ENCODE results near the gene ZRSR2. TPM values are rescaled to one million over a fixed set of nuclear protein-coding genes. Genes with fewer than 3 reads are reported as not detected.

Gene ZRSR2
- total and polyA plus RNA-seq, 9 of the 15 experiments (the other 6 are each of a cell fraction or from before 2014, with no cell fraction given) = 3.5 to 19.5 (median 8.6) TPM

GRCh38 chrX:15797707-15798106, 7.4 kb downstream of the ZRSR2 start:
- intact Hi-C loops (cut with micrococcal nuclease) = no loop called here
- POLR2A ChIA-PET = no interaction called here
- in situ Hi-C loops (cut with MboI) = no loop called here
- H3K4me1 ChIP-seq (replicated peaks in 1 of 2; ENCODE audit: control insufficient read depth in 2 of 2, insufficient read depth in 2 of 2, low read length in 2 of 2) = no peaks in the 10 kb centered on the region
- no peaks in the 10 kb centered on the region for H3K9me3 ChIP-seq (replicated peaks; ENCODE audit: control insufficient read depth, insufficient read depth, low read depth, low read length)
- no peaks in the 10 kb centered on the region for H3K9me1 ChIP-seq (ENCODE audit: control insufficient read depth, insufficient read depth, low read length)
- no peak for TF ChIP-seq CHD2 (IDR thresholded peaks at IDR 0.05; ENCODE audit: low read depth, low read length)
- TF ChIP-seq ZBTB11 (CRISPR knock-in tag; IDR thresholded peaks at IDR 0.05) = no peak
- TF ChIP-seq ZNF407 (IDR thresholded peaks at IDR 0.05; ENCODE audit: low read depth) = no peak
- TF ChIP-seq AFF4 (CRISPR knock-in tag; IDR thresholded peaks at IDR 0.05) = no peak
- no peak for TF ChIP-seq CEBPG (CRISPR knock-in tag; IDR thresholded peaks at IDR 0.05)
- TF ChIP-seq CEBPG (tag; conservative IDR thresholded peaks at IDR 0.05 in 1 of 2, IDR thresholded peaks at IDR 0.05 in 1 of 2) = no peak
- CTCF ChIA-PET (ENCODE audit: low intra/inter-chr PET ratio) = no interaction called here
- no peaks in the 10 kb centered on the region for H3K27me3 ChIP-seq (ENCODE audit: control insufficient read depth in 2 of 2, insufficient read depth in 2 of 2, low read length in 2 of 2)
- H3K79me2 ChIP-seq (ENCODE audit: control insufficient read depth, insufficient read depth, low read length) = no peaks in the 10 kb centered on the region; the same call in 2 of the 3 replicates
- ATAC-seq (no peak), FAIRE-seq (no peak), DNase-seq (ENCODE audit: extremely low read depth in 1 of 4, low spot score in 3 of 4) (no peak)
- no peak overlapping the region for H3K27ac ChIP-seq (ENCODE audit: extremely low read depth, low read depth, low read length)
- H3K4me2 ChIP-seq (ENCODE audit: insufficient read depth, low read length) = no peak overlapping the region
- no peaks in the 10 kb centered on the region for H4K20me1 ChIP-seq (replicated peaks; ENCODE audit: control insufficient read depth, insufficient read depth, low read length)
- peaks cover 9% of the 10 kb centered on the region; the same call in 2 of the 3 replicates for H3K36me3 ChIP-seq (ENCODE audit: control insufficient read depth, insufficient read depth, low read length)
- no peak overlapping the region for H3K4me3 ChIP-seq
- BruUV-seq (replicated peaks) = no TSS peak
- 91% methylated on average over 4 of the region's 4 CpGs for WGBS (ENCODE audit: insufficient coverage, low coverage, missing lambda C conversion rate)
- H3K9ac ChIP-seq (ENCODE audit: insufficient read depth in 1 of 2, low read depth in 2 of 2, low read length in 2 of 2) = no peak overlapping the region
- no peak overlapping the region for H2AFZ ChIP-seq (ENCODE audit: low read depth, low read length)
